Smooth muscle cell (in vitro differentiated cells): ENCODE data around the gene RIBC2. TPM values are rescaled to one million over a fixed set of nuclear protein-coding genes. Genes with fewer than 3 reads are reported as not detected.

ENCODE experiments used
- DNase-seq: peaks from one replicate; lab custom pipeline; 2025; ENCODE audit not compliant: unreplicated experiment; lab: John Stamatoyannopoulos, UW
- H2AFZ ChIP-seq: fragments of 200-600 bp; sonication (generic); 2 replicates; pipeline ENCODE4 v1.6.0; 2016; ENCODE audit warnings: antibody characterized with exemption, low read depth, mild to moderate bottlenecking
- H3F3A ChIP-seq: fragments of 200-600 bp; sonication (generic); 2 replicates; pipeline ENCODE4 v1.6.0; 2017; ENCODE audit warnings: antibody characterized with exemption, low read depth
- H3K27ac ChIP-seq: fragments of 200-600 bp; sonication (generic); 2 replicates; pipeline ENCODE4 v1.5.1; 2016; ENCODE audit warnings: low read depth, mild to moderate bottlenecking
- H3K27me3 ChIP-seq: fragments of 200-600 bp; sonication (generic); 2 replicates; pipeline ENCODE4 v1.6.1; 2016; ENCODE audit warnings: low read depth, mild to moderate bottlenecking
- H3K36me3 ChIP-seq: fragments of 200-600 bp; sonication (generic); 2 replicates; pipeline ENCODE4 v1.5.1; 2016; ENCODE audit warnings: low read depth
- H3K4me1 ChIP-seq: fragments of 200-600 bp; sonication (generic); 2 replicates; pipeline ENCODE4 v1.5.1; 2016; ENCODE audit warnings: low read depth
- H3K4me2 ChIP-seq: fragments of 200-600 bp; sonication (generic); 2 replicates; pipeline ENCODE4 v1.6.0; 2016; ENCODE audit warnings: mild to moderate bottlenecking
- H3K4me3 ChIP-seq: fragments of 200-600 bp; sonication (generic); 2 replicates; pipeline ENCODE4 v1.5.1; 2016; ENCODE audit warnings: mild to moderate bottlenecking
- H3K79me2 ChIP-seq: fragments of 200-600 bp; sonication (generic); 2 replicates; pipeline ENCODE4 v1.6.0; 2016; ENCODE audit warnings: low read depth, mild to moderate bottlenecking
- H3K9ac ChIP-seq: fragments of 200-600 bp; sonication (generic); 2 replicates; pipeline ENCODE4 v1.6.0; 2016; ENCODE audit warnings: low read depth
- H3K9me3 ChIP-seq: fragments of 200-600 bp; sonication (generic); replicated peaks from 2 replicates; pipeline ENCODE4 v1.5.1; 2016; ENCODE audit warnings: low read depth
- H4K20me1 ChIP-seq: fragments of 200-600 bp; sonication (generic); 2 replicates; pipeline ENCODE4 v1.6.0; 2016; ENCODE audit warnings: low read depth
- CTCF ChIP-seq: fragments of 200-600 bp; sonication (generic); IDR thresholded peaks from 2 replicates; pipeline ENCODE4 v1.5.1; 2017; ENCODE audit warnings: borderline replicate concordance, mild to moderate bottlenecking, antibody characterized with exemption; ENCODE audit not compliant: insufficient read depth, poor library complexity, severe bottlenecking
- WGBS: methylation state at CpG from one replicate; pipeline ENCODE4 v1.1.7; 2016; ENCODE audit warnings: low lambda C conversion rate; 5-methylcytosine and 5-hydroxymethylcytosine counted together
- polyA plus RNA-seq: library from polyadenylated mRNA; unstranded; fragments of >200 nt; fragmentation: Nextera tagmentation; extraction: Ambion mirVana; gene quantifications from 2 replicates; pipeline ENCODE4 v1.2.1, GENCODE V29; 2016
- total RNA-seq: library from RNA; depleted of rRNA; stranded (reverse); fragments of >200 nt; gene quantifications from 2 replicates; pipeline ENCODE4 v1.2.3, GENCODE V29; 2014

RIBC2 gene
- total and polyA plus RNA-seq, 2 experiments from 2014 or later = 1.6 to 2.6 TPM

GRCh38 chr22:45475851-45476514, 62.5 kb downstream of the RIBC2 start:
- no peak overlapping the region for H3K27ac ChIP-seq
- no peak for TF ChIP-seq CTCF
- H3K36me3 ChIP-seq = no peaks in the 10 kb centered on the region

GRCh38 chr22:45476814-45477213, 63.3 kb downstream of the RIBC2 start:
- no peak for TF ChIP-seq CTCF
- Histone ChIP-seq H3K27ac (no peak overlapping the region), H3F3A (no peaks in the 10 kb centered on the region), H2AFZ (no peak overlapping the region), H3K79me2 (no peaks in the 10 kb centered on the region), H3K9me3 (no peaks in the 10 kb centered on the region), H3K4me2 (no peak overlapping the region), H4K20me1 (no peaks in the 10 kb centered on the region), H3K36me3 (no peaks in the 10 kb centered on the region), H3K27me3 (no peaks in the 10 kb centered on the region), H3K4me3 (no peak overlapping the region), H3K4me1 (peaks cover 8% of the 10 kb centered on the region), H3K9ac (no peak overlapping the region)
- no peak for DNase-seq
- WGBS = 84% methylated on average over 6 of the region's 6 CpGs

More at GRCh38 chr22:45475851-45476514, 62.5 kb downstream of the RIBC2 start:
- no peak for DNase-seq
- no peak overlapping the region for H3K9ac ChIP-seq
- no peaks in the 10 kb centered on the region for H3K79me2 ChIP-seq
- no peak overlapping the region for H3K4me3 ChIP-seq
- peaks cover 8% of the 10 kb centered on the region for H3K4me1 ChIP-seq
- no peaks in the 10 kb centered on the region for H3K27me3 ChIP-seq
- no peaks in the 10 kb centered on the region for H3K9me3 ChIP-seq
- 89% methylated on average over 15 of the region's 15 CpGs for WGBS
- H3F3A ChIP-seq = no peaks in the 10 kb centered on the region
- no peak overlapping the region for H2AFZ ChIP-seq
- no peak overlapping the region for H3K4me2 ChIP-seq
- no peaks in the 10 kb centered on the region for H4K20me1 ChIP-seq

GRCh38 chr22:45477366-45478107, 64.0 kb downstream of the RIBC2 start:
- H3K4me2 ChIP-seq = no peak overlapping the region
- no peaks in the 10 kb centered on the region for H3F3A ChIP-seq
- no peak overlapping the region for H2AFZ ChIP-seq
- no peaks in the 10 kb centered on the region for H3K79me2 ChIP-seq
- H3K9me3 ChIP-seq = no peaks in the 10 kb centered on the region
- H3K4me3 ChIP-seq = no peak overlapping the region
- no peak overlapping the region for H3K27ac ChIP-seq
- WGBS = 95% methylated on average over 7 of the region's 7 CpGs
- peaks cover 8% of the 10 kb centered on the region for H3K4me1 ChIP-seq
- no peak for DNase-seq
- H3K36me3 ChIP-seq = no peaks in the 10 kb centered on the region
- H3K9ac ChIP-seq = no peak overlapping the region
- no peaks in the 10 kb centered on the region for H4K20me1 ChIP-seq
- no peak for TF ChIP-seq CTCF
- H3K27me3 ChIP-seq = no peaks in the 10 kb centered on the region
